Stimulated activated CD4-positive, alpha-beta T cell treated with anti-CD3 and anti-CD28 coated beads, TNF-alpha, amount 100 ng/mL, for 1 hour (primary cell): ENCODE data around the gene TXNDC11.

Experiments used
- DNase-seq, 3 donors: peaks; one replicate each; pipeline ENCODE4 v3.0.0-alpha.2; 2020; ENCODE audit warnings: low read depth in 3 of 3, low spot score in 1 of 3

TXNDC11 gene

DNA sequence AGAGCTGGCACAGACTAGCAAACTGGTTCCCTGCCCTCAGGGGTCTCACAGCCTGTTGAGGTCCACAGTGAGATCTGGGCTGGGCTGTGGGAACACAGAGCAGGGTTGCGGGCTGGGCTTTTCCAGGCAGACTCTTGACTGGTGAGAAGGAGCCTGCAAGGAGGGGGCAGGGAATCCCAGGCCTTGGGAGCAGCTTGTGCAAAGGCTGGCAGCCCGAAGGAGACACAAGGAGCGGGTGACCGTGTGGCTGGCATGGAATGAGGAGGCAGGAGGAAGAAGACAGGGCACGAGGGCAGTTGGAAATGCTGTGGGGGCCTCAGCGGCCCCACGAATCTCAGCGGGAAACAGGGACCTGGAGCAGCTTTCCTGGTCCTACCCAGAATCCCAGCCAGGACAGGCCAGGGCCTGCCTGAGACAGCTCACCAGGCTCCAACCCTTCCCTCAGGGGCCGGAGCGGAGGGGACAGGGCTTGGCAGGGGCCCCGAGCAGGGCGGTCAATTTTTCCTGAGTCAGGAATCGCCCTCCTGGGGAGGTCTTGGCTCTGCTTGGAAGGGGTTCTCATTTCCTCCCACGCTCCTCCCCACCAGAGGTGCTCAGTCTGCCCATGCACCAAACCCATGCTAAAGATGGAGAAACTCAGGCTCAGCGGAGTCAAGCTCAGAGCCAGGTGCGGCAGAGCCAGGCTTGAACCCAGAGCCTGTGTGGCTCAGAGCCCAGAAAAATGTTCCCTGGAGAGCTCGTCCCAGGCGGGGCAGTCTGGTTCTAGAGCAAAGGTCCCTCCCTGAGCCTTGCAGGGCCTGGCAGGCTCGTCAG lies 83.6 kb downstream of the TXNDC11 start:
- no peak for DNase-seq

- DNase-seq, result no peak
Observed at GRCh38 chr16:11657556-11657955, 85.1 kb downstream of the TXNDC11 start.

- no peak for DNase-seq
Observed at GRCh38 chr16:11655655-11656054, 87.0 kb downstream of the TXNDC11 start.

DNA sequence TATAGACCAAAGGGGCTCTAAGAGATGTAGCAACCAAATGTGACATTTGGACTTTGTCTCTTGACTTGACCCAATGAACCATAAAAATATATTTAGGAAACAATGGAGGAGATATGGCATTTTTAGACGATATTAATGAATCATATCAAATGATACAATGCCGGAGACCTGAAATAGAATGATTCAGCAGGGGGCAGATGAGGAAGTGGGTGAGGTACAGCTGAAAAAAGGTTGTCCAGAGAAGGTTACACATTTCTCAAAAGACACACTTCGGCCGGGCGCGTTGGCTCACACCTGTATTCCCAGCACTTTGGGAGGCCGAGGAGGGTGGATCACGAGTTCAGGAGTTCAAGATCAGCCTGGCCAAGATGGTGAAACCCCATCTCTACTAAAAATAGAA lies 90.9 kb downstream of the TXNDC11 start:
- DNase-seq, result no peak

DNA sequence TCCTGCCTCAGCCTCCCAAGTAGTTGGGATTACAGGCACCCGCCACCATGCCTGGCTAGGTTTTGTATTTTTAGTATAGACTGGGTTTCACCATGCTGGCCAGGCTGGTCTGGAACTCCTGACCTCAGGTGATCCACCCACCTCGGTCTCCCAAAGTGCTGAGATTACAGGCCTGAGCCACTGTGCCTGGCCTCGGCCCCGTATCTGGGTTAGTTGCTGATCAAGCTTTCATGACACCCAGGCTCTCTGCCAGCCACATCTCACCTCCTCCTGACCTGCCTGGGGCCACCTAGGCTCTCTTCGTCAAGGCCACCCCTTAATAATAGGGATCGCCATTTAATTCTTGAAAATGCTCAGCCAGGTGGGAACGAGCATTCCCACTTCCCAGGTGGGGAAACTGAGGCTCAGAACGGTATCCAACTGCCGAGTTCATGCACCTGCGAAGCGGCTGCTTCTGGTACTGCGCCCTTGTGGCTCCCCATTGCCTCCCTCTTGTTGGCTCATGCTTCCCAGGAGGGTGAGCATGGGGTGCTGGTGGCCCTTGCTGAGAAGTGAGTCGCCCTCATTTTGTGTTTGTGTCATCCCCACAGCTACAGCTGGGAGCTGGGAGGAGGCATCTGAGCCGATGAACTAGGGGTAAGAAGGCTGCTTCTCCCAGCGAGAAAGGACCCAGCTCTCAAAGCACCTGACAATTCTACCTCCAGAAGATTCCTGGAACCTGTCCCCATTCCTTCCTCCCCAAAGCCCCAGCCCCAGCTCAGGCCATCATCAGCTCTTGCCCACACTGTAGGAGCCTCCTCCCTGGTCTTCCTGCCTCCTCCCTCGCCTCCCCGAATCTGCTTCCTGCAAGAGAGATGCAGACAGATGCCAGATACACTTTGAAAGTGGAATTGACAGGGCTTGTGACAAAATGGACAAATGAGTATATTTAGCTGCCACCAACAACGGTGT lies 91.7 kb downstream of the TXNDC11 start:
- DNase-seq, result no peak

DNA sequence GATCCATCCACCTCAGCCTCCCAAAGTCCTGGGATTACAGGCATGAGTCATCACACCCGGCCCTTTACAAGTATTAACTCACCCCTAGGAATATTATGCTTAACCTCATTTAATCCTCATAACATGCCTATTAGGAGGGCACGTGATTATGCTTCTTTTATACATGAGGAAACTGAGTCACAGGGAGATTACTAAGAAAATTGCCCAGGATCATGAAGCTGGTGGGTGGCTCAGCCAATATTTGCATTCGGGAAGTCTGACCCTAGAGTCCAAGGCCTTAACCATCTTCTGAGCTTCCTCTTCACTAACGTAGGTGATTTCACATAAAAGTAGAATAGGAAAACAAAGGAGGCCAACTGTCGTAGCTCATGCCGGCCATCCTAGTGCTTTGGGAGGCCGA lies 93.4 kb downstream of the TXNDC11 start:
- no peak for DNase-seq

DNA sequence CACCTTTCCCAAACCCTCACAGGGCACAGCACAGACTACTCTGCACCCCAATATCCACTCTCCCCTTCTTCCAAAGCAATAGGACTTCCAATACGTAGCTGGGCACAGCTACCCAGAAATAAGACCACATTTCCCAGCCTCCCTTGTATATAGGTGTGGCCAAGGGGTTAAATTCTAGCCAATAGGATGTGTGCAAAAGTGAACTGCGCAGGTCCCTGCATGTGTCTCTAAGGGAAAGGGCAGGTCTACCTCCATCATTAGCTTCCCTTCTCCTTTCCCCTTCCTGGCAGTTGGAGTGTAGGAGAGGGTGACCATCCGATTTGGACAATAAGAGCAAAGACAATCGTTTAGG lies 99.9 kb downstream of the TXNDC11 start:
- no peak for DNase-seq

DNA sequence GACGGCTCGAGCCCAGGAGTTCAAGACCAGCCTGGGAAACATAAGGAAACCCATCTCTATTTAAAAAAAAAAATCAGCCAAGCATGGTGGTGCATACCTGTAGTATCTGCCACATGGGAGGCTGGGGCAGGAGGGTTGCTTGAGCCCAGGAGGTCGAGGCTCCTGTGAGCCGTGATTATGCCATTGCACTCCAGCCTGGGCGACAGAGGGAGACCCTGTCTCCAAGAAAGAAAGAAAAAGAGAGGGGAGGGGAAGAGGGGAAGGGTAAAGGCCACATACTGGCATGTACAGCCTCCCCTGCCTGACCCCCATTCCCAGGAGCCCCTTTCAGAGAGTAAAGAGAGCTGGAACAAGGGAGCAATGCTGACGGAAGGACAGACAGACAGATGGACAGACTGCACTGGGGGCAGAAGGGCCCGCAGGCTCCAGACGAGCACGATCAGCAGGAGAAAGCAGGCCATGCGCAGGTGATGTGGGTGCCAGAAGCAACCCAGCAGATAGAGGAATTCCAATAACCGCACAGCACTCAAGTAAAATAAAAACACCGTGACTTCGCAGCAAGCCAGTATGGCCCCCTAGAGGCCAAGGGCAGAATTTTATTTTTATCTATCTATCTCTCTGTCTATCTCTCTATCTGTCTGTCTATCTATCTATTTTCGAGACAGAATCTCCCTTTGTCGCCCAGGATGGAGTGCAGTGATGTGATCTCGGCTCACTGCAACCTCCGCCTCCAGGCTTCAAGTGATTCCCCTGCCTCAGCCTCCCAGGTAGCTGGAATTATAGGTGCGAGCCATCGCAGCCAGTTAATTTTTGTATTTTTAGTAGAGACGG lies 101.5 kb downstream of the TXNDC11 start:
- DNase-seq, result no peak

DNA sequence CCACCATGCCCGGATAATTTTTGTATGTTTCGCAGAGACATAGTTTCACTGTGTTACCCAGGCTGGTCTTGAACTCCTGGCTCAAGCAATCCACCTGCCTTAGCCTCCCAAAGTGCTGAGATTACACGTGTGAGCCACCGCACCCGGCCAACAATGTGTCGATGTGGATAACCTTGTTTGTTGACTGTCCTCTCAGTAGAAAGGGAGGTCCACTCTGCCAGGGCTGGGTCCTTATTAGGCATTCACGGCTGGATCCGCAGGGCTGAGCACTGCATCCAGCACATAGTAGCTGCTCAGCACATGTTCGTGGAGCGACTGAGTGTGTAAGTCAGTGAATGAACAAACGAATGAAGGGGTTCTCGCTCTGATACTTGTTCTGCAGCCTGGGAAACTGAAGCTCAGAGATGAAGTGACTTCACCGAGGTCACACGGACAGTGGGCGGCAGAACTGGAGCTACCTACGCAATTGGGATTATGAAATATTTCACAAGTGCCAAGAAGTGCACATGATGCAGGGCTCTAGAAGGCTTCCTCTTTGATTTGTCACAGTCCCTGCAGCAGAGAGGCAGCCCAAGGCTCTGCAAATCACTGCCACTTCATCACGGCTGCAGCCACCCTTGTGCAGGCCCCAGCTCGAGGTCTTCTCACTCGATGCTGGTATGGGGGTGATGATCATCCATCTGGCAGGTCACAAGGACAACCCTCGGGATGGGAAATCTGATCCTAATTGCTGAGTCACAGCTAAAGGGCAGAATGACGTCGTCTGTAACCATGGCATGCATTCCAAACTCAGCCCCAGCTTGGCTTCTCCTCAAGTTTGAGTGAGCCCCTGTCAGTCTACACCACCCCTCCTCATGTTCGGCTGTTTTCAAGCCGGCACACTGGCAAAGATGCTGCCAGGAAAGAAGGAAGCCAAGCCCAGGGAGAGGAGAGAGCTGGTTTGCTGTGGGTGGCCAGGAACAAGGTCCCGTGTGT lies 102.4 kb downstream of the TXNDC11 start:
- DNase-seq, result no peak

GRCh38 chr16:11639008-11639562 lies 103.6 kb downstream of the TXNDC11 start:
- DNase-seq, result no peak

DNA sequence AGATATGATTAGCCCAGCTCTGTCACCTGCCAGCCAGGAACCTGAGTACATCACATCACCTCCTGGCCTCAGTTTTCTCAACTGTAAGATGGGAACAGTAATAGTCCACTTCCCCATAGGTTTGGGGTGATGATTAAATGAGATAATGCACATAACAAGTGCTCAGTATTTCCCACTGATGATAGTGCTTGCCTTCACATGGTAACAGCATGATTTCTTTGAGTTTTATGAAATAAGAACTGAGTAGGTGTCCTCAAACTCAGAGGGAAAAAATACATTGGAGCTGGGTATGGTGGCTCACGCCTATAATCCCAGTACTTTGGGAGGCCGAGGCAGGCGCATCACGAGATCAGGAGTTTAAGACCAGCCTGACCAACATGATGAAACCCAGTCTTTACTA lies 104.5 kb downstream of the TXNDC11 start:
- DNase-seq, result no peak

DNA sequence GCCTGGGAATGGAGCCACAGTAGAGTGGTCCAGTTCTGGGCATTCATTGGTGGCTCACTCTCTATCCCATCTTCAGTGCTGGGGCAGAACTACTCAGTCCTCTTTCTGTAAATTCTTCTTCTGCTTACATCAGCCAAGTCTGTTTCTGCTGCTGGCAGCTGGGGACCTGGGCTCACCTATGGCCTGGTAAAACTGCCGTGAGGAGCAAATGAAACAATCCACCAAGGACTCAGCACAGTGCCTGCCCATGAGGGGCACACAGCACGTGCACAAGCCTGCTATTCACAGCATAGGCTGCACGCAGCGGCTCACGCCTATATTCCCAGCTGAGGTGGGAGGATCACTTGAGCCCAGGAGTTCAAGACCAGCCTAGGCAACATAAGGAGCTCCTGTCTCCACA lies 105.3 kb downstream of the TXNDC11 start:
- DNase-seq, result no peak

DNA sequence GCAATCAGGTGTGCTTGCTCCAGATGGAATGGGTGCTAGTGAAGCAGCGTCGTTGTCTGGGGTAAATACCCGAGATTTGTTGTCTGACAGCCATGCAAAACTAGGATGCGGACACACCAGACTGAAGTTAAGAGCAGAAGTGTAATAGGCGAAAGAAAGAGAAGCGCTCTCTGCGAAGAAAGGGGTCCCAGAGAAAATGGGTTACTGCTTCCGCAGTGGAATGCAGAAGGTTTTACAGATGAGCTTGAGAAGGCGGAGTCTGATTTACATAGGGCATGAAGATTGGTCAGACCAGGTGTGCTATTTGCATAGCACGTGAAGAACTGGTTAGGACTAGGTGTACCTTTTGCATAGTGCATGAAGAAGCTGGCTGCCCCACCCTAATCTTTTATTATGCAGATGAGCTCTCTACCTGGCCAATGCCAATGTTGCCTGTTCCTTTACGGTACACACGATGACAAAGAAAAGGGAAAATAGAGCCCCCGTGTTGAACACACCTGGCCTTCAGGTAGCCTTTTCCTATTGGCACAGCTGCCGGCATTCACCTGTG lies 106.4 kb downstream of the TXNDC11 start:
- DNase-seq, result no peak

GRCh38 chr16:11635679-11636171 lies 106.9 kb downstream of the TXNDC11 start:
- no peak for DNase-seq

DNA sequence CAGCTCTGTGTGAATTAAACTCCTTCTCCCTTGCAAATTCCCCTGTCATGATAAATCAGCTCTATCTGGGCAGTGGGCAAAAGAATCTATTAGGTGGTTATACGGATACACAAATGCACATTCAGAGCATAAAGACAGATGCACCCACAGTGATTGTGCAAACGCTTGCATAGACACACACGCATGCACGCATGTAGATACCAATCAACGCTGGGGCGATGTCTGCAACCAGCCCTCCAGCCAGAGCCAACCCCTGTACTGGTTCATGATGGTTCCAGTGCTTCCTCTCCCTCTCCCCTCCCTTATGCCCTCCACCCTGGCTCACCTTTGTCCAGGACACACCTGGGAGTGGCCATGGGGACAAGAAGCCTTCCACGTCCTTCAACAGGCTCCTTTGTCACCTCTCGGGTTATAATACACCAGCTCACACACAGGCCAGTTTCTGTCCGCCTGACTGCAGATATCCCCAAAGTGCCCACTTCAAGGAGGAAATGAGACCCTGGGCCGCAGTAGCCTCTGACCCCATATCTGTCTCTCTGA lies 107.5 kb downstream of the TXNDC11 start:
- no peak for DNase-seq

DNA sequence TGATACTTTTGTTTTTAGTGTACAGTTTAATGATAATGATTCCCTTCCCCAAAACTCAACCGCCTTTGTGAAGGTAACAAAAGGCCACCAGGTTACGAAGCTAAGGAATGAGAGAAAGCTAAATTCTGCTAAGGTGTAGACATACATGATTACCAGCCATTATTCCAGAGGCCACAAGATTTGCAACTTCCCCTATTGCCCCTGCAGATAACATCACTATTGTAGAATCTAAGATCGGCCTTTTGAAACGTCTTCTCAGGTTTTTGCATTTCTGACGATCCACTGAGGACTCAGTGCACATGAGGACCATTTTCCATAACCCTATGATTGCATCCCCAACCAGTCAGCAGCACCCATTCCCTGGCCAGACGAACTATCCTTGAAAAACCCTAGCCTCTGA lies 108.3 kb downstream of the TXNDC11 start:
- DNase-seq, result no peak

DNA sequence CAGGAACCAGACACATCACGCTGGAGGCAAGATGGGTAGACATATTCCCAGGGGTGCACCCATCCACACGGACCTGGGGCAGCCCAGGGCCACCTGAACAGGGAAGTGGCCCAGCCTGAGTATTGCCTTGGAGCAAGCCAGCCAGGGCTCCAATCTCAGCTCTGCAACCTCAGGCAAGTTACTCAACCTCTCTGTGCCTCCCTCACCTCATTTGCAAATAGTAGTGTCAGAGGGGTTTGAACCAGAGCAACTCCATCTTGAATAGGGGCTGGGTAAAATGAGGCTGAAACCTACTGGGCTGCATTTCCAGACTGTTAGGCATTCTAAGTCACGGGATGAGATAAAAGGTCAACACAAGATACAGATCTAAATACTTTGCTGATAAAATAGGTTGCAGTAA lies 109.5 kb downstream of the TXNDC11 start:
- no peak for DNase-seq

GRCh38 chr16:11632455-11632939 lies 110.2 kb downstream of the TXNDC11 start:
- no peak for DNase-seq

GRCh38 chr16:11631214-11631613 lies 111.4 kb downstream of the TXNDC11 start:
- no peak for DNase-seq
